Hepatocyte (in vitro differentiated cells): ENCODE measurements around the gene ZPR1.

Experiments used
- CTCF ChIP-seq: fragments of 200-600 bp; sonication (generic); IDR thresholded peaks from 2 replicates; pipeline ENCODE4 v1.5.1; 2016; ENCODE audit warnings: antibody characterized with exemption, mild to moderate bottlenecking; ENCODE audit not compliant: poor library complexity
- EZH2phosphoT487 ChIP-seq: fragments of 200-600 bp; sonication (generic); IDR thresholded peaks from one replicate; pipeline ENCODE4 v1.6.1; 2018; ENCODE audit warnings: antibody characterized with exemption, mild to moderate bottlenecking, low read depth, moderate library complexity; ENCODE audit not compliant: unreplicated experiment, severe bottlenecking

DNA sequence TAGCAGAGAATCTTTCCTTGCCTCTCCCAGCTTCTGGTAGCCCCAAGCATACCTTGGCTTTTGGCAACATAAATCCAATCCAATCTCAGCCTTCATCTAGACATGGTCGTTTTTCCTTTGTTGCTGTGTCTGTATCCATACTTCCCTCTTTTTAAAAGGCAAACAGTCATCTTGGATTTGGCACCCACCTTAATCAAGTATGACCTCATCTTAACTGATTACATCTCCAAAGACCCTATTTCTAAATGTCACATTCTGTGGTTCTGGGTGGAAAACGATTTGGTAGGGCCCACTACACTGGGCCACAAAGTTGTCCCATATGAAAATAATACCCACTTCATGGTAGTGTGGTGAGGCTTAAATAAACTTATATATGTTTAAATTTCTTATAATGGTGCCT lies 15.9 kb downstream of the ZPR1 start:
- no peak for TF ChIP-seq CTCF
- TF ChIP-seq EZH2phosphoT487, result no peak
